HCT116 (cell line): Measurements from ENCODE around the gene HOTAIR. TPM values are rescaled to one million over a fixed set of nuclear protein-coding genes. Genes with fewer than 3 reads are reported as not detected.

Source experiments
- ATAC-seq: fragments of 200-7000 bp; cut with Tn5 transposase; 2 replicates; pipeline ENCODE4 v1.9.1; 2020; ENCODE audit warnings: mild to moderate bottlenecking, moderate library complexity
- BruUV-seq: library from RNA; stranded (reverse); fragments of 400-500 nt; replicated peaks from 2 replicates; lab custom pipeline; 2021; lab: Mats Ljungman, UMichigan
- CTCF ChIA-PET: fragments of 300-600 bp; sonication (Branson Sonifier 250); formaldehyde crosslinking; loops from one replicate; lab custom pipeline; 2021; ENCODE audit warnings: antibody characterized with exemption; lab: Charles Lee
- POLR2A ChIA-PET: fragments of 300-600, 350-600 bp; sonication (Branson Sonifier 250); formaldehyde crosslinking; loops from one replicate; lab custom pipeline; 2021; ENCODE audit warnings: antibody characterized with exemption; lab: Charles Lee
- RAD21 ChIA-PET, 2 experiments: fragments of 300-600 bp; sonication (Branson Sonifier 250); formaldehyde crosslinking; loops; one replicate each; lab custom pipeline; 2023; ENCODE audit warnings: low total read pairs in 2 of 2; ENCODE audit not compliant: uncharacterized antibody in 2 of 2, unreplicated experiment in 2 of 2, low non-redundant PET in 1 of 2; lab: Charles Lee
- DNase-seq: peaks from one replicate; pipeline ENCODE4 v3.0.0-alpha.2; 2010; ENCODE audit warnings: low read depth, low spot score
- H2AFZ ChIP-seq: fragments of 200-600 bp; shearing (Covaris generic), sonication (generic); 2 replicates; pipeline ENCODE4 v1.6.1; 2017; ENCODE audit warnings: low read depth, mixed run types, mixed read lengths, antibody characterized with exemption, low read length; ENCODE audit not compliant: poor library complexity, severe bottlenecking
- H3K27ac ChIP-seq: 2 replicates; pipeline ENCODE4 v1.5.1; 2012; ENCODE audit warnings: low read depth, low read length
- H3K27me3 ChIP-seq: fragments of 200-600 bp; sonication (generic); 2 replicates; pipeline ENCODE4 v1.6.1; 2016; ENCODE audit warnings: mixed run types, low read length, mixed read lengths; ENCODE audit not compliant: insufficient read depth
- H3K36me3 ChIP-seq, 2 experiments: fragments of 200-500 bp in 1 of 2; fragments of 200-600 bp in 1 of 2; sonication (Bioruptor generic) in 1 of 2; sonication (generic) in 1 of 2; 2 replicates each; pipeline versions ENCODE4 v1.5.1 to v1.6.1; 2014 to 2016; ENCODE audit warnings: low read length in 2 of 2, inconsistent platforms in 1 of 2, mixed read lengths in 1 of 2, mixed run types in 1 of 2; ENCODE audit not compliant: insufficient read depth in 2 of 2, control insufficient read depth in 1 of 2
- H3K4me1 ChIP-seq, 2 experiments: fragments of 200-600 bp in 1 of 2; sonication (generic) in 1 of 2; 2 replicates each; pipeline versions ENCODE4 v1.5.1 to v1.6.1; 2012 to 2017; ENCODE audit warnings: low read length in 2 of 2, inconsistent platforms in 1 of 2, mild to moderate bottlenecking in 1 of 2, mixed read lengths in 1 of 2, mixed run types in 1 of 2, moderate library complexity in 1 of 2; ENCODE audit not compliant: insufficient read depth in 2 of 2, control insufficient read depth in 1 of 2
- H3K4me2 ChIP-seq: fragments of 200-600 bp; sonication (generic); 2 replicates; pipeline ENCODE4 v1.6.1; 2017; ENCODE audit warnings: mixed run types, low read length, mixed read lengths
- H3K4me3 ChIP-seq, 2 experiments: fragments of 200-600 bp in 1 of 2; sonication (generic) in 1 of 2; replicated peaks in 1 of 2; 2 replicates each; pipeline ENCODE4 v1.5.1; 2011 to 2016; ENCODE audit warnings: low read length in 2 of 2, control low read depth in 1 of 2, low read depth in 1 of 2, mild to moderate bottlenecking in 1 of 2, mixed read lengths in 1 of 2, mixed run types in 1 of 2
- H3K79me2 ChIP-seq: fragments of 200-600 bp; sonication (generic); 2 replicates; pipeline ENCODE4 v1.6.1; 2017; ENCODE audit warnings: mild to moderate bottlenecking, mixed run types, low read length, moderate library complexity, mixed read lengths; ENCODE audit not compliant: insufficient read depth
- H3K9ac ChIP-seq: fragments of 200-600 bp; sonication (generic); 2 replicates; pipeline ENCODE4 v1.6.1; 2016; ENCODE audit warnings: low read length, mixed read lengths
- H3K9me2 ChIP-seq: fragments of 200-600 bp; sonication (generic), shearing (Covaris generic); 2 replicates; pipeline ENCODE4 v1.6.1; 2017; ENCODE audit warnings: mixed run types, mild to moderate bottlenecking, moderate library complexity; ENCODE audit not compliant: insufficient read depth
- H3K9me3 ChIP-seq, 2 experiments: fragments of 200-500 bp in 1 of 2; fragments of 200-600 bp in 1 of 2; sonication (Bioruptor generic) in 1 of 2; sonication (generic) in 1 of 2; 2 replicates each; pipeline ENCODE4 v1.6.1; 2014 to 2017; ENCODE audit warnings: low read length in 2 of 2, mixed read lengths in 2 of 2, inconsistent platforms in 1 of 2, low read depth in 1 of 2, mild to moderate bottlenecking in 1 of 2, mixed run types in 1 of 2, moderate library complexity in 1 of 2; ENCODE audit not compliant: control insufficient read depth in 1 of 2, insufficient read depth in 1 of 2
- H4K20me1 ChIP-seq: fragments of 200-600 bp; sonication (generic), shearing (Covaris generic); 2 replicates; pipeline ENCODE4 v1.6.1; 2017; ENCODE audit warnings: mixed run types, mild to moderate bottlenecking, moderate library complexity; ENCODE audit not compliant: insufficient read depth
- CTCF ChIP-seq, 3 experiments: fragments of 200-600 bp in 1 of 3; sonication (generic) in 1 of 3; IDR thresholded peaks in 2 of 3; conservative IDR thresholded peaks in 1 of 3; 2 replicates each; pipeline ENCODE4 v1.5.1; 2012 to 2017; ENCODE audit warnings: low read depth in 2 of 3, low read length in 2 of 3, antibody characterized with exemption in 1 of 3, borderline replicate concordance in 1 of 3, control low read depth in 1 of 3, mild to moderate bottlenecking in 1 of 3, mixed read lengths in 1 of 3, mixed run types in 1 of 3, moderate library complexity in 1 of 3; ENCODE audit not compliant: insufficient read depth in 1 of 3
- ELF1 ChIP-seq: IDR thresholded peaks from 2 replicates; pipeline ENCODE4 v1.6.1; 2012; ENCODE audit warnings: low read depth, borderline replicate concordance
- EZH2 ChIP-seq: fragments of 200-600 bp; sonication (generic); IDR thresholded peaks from 2 replicates; pipeline ENCODE4 v1.6.1; 2017; ENCODE audit warnings: antibody characterized with exemption, mixed run types
- POLR2A ChIP-seq: IDR thresholded peaks from 2 replicates; pipeline ENCODE4 v1.7.0; 2011; ENCODE audit warnings: borderline replicate concordance; ENCODE audit not compliant: insufficient read depth, insufficient read length; ENCODE audit errors: extremely low read depth
- POLR2AphosphoS5 ChIP-seq: IDR thresholded peaks from 2 replicates; pipeline ENCODE4 v1.6.1; 2011; ENCODE audit warnings: mild to moderate bottlenecking, low read depth, low read length, moderate library complexity
- RAD21 ChIP-seq: IDR thresholded peaks from 2 replicates; pipeline ENCODE4 v1.6.1; 2012; ENCODE audit warnings: low read depth, mild to moderate bottlenecking
- YY1 ChIP-seq: IDR thresholded peaks from 2 replicates; pipeline ENCODE4 v1.6.1; 2011; ENCODE audit warnings: low read length, low read depth, moderate library complexity, mild to moderate bottlenecking; ENCODE audit not compliant: insufficient replicate concordance; ENCODE audit errors: extremely low read depth
- ZFX ChIP-seq: fragments of 450-650 bp; IDR thresholded peaks from 2 replicates; pipeline ENCODE4 v1.6.1; 2017
- intact Hi-C: fragments of 100-400 bp; cut with micrococcal nuclease; formaldehyde crosslinking; loops from 2 replicates; pipeline ENCODE4 v1.10.0; 2022
- total RNA-seq: library from RNA; stranded (reverse); gene quantifications from one replicate; pipeline ENCODE4 v1.2.1, GENCODE V29; 2021; ENCODE audit not compliant: unreplicated experiment

Gene HOTAIR
- total RNA-seq, 1 experiment from 2014 or later, result 0.25 TPM

GRCh38 chr12:53985692-53985993, 10.9 kb upstream of the HOTAIR start:
- no peaks in the 10 kb centered on the region for H4K20me1 ChIP-seq
- intact Hi-C loops, result loop anchor here (2.0 to 5.0 kb wide), 3 partner anchors 215 to 229 kb away; no protein-coding TSS in a partner anchor
- H3K4me2 ChIP-seq, result no peak overlapping the region
- no peak overlapping the region for H2AFZ ChIP-seq
- H3K27ac ChIP-seq, result no peak overlapping the region
- TF ChIP-seq EZH2, result no peak
- TF ChIP-seq POLR2A, result no peak
- TF ChIP-seq, all 23 proteins: peak for 0
- Histone ChIP-seq H3K27me3 (no peaks in the 10 kb centered on the region), H3K79me2 (no peaks in the 10 kb centered on the region), H3K9me2 (no peaks in the 10 kb centered on the region), H3K4me1 (peaks cover 4 to 17% of the 10 kb centered on the region in 2 experiments), H3K9me3 (no peaks in the 10 kb centered on the region), H3K36me3 (no peaks in the 10 kb centered on the region), H3K4me3 (no peak overlapping the region), H3K9ac (no peak overlapping the region)
- ATAC-seq (no peak), DNase-seq (no peak)
- CTCF ChIA-PET, result interaction anchor here (0.7 to 5.7 kb wide), 10 partner anchors 9 to 228 kb away, joined by 3 to 35 read pairs (median 6); no protein-coding TSS in a partner anchor
- BruUV-seq, result no TSS peak
- RAD21 ChIA-PET, result no interaction called here
- POLR2A ChIA-PET, result interaction anchor here (0.6 to 1.3 kb wide), 3 partner anchors 10 to 47 kb away, joined by 3 read pairs; partner anchors contain the start of gene HOXC9

- TF ChIP-seq YY1 (peak; percentile 42), POLR2AphosphoS5 (0 out of 2 replicates have a peak, but pooled peaks have one; percentile 39), CTCF (IDR thresholded peaks at IDR 0.05 in 2 of 3, conservative IDR thresholded peaks at IDR 0.05 in 1 of 3; ENCODE audit: borderline replicate concordance in 1 of 3, insufficient read depth in 1 of 3, low read depth in 2 of 3, low read length in 2 of 3) (peak; percentile 76 to 86 (median 82)), RAD21 (peak; percentile 87), ZFX (no peak), ELF1 (no peak)
- TF ChIP-seq, all 23 proteins: peak for 4
- RAD21 ChIA-PET, result interaction anchor here (0.5 to 1.0 kb wide), 9 partner anchors 154 to 406 kb away, joined by 3 to 8 read pairs (median 4); no protein-coding TSS in a partner anchor
- intact Hi-C loops, result loop anchor here (2.0 to 5.0 kb wide), 3 partner anchors 216 to 230 kb away; no protein-coding TSS in a partner anchor
- Histone ChIP-seq H3K79me2 (no peaks in the 10 kb centered on the region), H3K4me3 (peak within 1 kb of the TSS in 1 of 2 experiments; percentile 30; a peak in 2 of 4 replicates), H3K27me3 (no peaks in the 10 kb centered on the region), H3K36me3 (no peaks in the 10 kb centered on the region), H3K9me3 (no peaks in the 10 kb centered on the region), H2AFZ (peak within 1 kb of the TSS; percentile 77), H3K4me2 (peak within 1 kb of the TSS; percentile 57), H3K4me1 (peaks cover 4 to 17% of the 10 kb centered on the region in 2 experiments), H3K27ac (no peak within 1 kb of the TSS), H3K9me2 (no peaks in the 10 kb centered on the region), H4K20me1 (no peaks in the 10 kb centered on the region), H3K9ac (peak within 1 kb of the TSS; percentile 15; the same call in 1 of the 2 replicates)
- CTCF ChIA-PET, result interaction anchor here (0.6 to 5.7 kb wide), 32 partner anchors 8 to 394 kb away, joined by 3 to 35 read pairs (median 5); partner anchors contain the start of genes HOXC12, HOXC5, HOXC9 and SMUG1
- ATAC-seq, result peak; percentile 87
- peak; percentile 93 for DNase-seq
- POLR2A ChIA-PET, result interaction anchor here (0.6 to 1.3 kb wide), 4 partner anchors 10 to 252 kb away, joined by 3 read pairs; partner anchors contain the start of gene HOXC9
- BruUV-seq, result TSS peak; percentile 62
Measured at GRCh38 chr12:53984901-53985691, 10.3 kb upstream of the HOTAIR start, which contains the start of gene HOXC10. Gene HOXC10 (plus strand): TSS chr12:53985146. CDS start chr12:53985260, 114 bp downstream.
